ENCODE data around the gene OR2M5.

OR2M5 gene, protein sequence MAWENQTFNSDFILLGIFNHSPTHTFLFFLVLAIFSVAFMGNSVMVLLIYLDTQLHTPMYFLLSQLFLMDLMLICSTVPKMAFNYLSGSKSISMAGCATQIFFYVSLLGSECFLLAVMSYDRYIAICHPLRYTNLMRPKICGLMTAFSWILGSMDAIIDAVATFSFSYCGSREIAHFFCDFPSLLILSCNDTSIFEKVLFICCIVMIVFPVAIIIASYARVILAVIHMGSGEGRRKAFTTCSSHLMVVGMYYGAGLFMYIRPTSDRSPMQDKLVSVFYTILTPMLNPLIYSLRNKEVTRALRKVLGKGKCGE

DNA sequence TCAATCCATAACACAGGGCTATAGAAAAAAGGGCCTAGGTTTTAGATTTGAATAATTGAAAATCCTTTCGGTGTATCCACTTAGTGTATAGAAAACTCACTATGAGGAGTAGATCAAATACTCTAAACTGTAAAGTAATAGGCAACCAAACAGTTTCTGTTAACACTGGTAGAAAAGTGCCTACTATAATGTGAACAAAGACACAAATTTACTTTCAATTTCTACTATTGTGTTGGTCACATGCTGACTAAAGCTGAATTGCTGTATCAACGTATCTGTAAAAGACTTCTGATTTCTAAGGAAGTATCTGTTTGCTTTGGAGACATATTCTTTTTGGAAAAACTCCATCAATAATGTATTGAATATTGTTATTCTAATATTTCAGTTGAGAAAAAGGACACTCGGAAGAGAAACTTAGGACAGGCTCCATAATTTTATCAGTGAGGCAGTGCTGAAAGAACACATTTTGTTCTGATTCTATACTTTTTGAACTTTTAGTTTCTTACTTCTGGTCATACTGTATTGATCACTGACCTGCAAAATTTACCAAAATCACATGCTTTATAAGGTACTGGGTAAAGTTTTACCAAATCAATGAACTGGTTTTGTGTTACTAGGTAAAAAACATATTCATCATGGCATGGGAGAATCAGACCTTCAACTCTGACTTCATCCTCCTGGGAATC lies at the start of gene OR2M5:
Gene OR2M5, plus strand, starts transcription at position 636 of the 686 bp plus-strand sequence. Its CDS starts 0 bp downstream, at position 636.
- DNase-seq = no peak

DNA sequence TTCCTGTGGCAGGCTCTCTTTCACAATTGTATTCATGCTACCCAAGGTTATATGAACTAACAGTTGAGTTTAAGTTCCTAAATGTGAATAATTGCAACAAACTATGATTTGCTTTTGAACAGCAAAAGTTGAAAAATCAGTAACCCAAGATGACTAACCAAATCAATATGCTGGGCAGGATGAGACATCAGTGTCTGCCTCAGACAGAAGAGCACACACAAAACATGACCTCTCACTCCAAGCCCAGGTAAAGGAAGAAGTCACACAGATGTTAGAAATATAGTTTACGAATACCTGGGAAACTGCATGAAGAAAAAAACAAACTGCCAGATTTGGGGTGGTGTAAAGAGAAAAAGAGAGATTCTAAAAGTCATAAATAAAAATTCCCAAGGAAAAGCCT lies 46.4 kb upstream of the OR2M5 start:
- no peak for DNase-seq

DNA sequence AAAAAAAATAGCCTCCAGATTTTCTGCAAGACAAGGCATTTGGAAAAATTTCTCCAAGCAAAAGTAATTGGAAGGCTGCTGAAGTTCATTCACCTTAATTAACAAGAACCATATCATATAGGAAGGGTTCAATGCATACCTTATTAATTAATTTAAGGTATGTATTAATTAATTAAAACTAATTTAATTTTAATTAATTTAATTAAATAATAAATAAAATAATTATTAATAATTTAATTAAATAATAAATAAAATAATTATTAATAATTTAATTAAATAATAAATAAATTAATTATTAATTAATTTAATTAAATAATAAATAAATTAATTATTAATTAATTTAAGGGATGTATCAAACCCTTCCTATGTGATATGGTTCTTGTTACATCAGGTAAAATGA lies 42.1 kb upstream of the OR2M5 start:
- no peak for DNase-seq

DNA sequence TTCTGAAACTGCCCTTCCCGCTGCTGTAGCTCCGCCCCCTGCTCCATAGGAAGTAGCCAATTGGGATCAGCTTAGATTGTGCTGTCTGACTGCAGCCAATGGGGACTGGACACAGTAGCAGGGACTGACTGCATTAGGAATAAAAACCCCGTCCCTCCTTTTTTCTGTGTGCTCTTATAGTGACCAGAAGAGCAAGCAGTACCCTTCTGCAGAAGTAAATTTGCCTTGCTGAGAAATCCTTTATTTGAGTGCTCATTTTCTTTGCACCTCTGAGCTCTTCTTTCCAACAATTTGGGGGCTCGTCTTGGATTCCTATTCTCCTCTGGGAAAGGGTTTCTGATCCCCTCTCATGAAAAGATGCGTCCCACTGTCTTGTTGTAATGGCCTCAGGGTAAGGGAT lies 33.8 kb upstream of the OR2M5 start:
- DNase-seq = no peak

DNA sequence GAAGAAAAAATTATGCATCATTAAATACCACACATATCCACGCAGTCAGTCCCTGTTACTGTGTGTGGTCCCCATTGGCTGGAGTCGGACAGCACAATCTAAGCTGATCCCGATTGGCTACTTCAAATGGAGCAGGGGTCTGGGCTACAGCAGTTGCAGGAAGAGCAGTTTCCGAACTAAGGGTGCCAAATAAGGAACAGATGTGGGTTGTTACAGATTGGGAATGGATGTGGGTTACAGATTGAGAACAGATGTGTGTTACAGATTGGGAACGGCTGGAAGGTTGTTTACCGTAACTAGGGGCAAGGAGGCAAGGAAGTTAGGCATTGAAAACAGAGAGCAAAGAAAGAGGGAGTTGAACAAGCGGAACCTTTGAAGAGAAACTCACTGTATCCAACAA lies 30.1 kb upstream of the OR2M5 start:
- no peak for DNase-seq

DNA sequence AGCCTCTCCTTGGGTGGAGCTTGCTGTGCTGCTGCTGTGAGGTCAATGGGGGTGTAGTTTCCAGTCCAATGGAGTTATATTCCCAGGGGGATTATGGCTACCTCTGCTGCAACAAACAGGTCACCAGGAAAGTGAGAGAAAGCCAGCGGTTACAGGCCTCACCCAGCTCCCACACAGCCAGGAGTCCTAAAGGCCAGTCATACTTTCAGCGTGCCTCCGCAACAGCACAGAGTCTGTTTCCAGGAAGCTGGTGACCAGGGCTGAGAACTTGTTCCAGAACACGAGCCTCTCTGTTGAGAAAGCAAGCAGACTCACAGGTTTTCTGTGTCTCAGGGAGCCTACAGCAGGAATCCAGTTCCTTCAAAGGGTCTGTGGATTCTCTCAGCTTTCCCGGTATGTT lies 17.3 kb upstream of the OR2M5 start:
- DNase-seq = no peak

DNA sequence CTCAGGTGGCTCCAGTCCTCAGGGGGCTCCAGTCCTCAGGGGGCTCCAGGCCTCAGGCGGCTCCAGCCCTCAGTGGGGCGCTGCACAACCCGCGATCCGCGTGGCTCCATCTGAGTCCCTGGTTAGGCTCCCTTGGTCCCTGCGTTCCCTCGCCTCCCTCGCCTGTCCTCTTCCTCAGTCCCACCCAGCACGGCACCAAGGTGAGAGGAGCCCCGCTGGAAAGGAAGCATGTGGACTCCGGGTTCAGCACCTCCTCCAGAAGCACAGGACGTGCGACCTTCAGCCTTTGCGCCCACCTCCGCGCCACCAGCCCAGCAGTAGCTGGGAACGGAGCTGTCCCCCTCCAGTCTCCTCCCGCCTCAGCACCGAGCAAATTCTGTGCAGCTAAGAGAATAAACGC lies 8.1 kb upstream of the OR2M5 start:
- no peak for DNase-seq

DNA sequence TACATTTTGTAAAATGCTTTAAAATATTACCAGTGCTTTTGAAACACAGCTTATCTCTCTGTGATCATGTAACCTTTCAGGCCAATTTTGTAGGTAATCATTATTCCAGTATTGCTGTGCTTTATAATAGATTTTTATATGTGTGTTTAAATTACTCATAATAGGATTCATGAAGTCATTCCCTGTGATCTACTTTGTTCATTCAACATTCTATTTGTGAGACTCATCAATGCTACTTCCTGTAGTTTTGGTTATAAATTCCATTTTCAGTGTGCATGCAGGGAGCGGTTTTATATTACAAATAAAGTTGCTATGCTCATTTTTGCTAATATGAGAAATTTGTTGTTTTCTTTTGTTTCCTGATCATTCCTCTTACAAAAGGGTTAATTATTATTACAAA lies 4.1 kb upstream of the OR2M5 start:
- no peak for DNase-seq

DNA sequence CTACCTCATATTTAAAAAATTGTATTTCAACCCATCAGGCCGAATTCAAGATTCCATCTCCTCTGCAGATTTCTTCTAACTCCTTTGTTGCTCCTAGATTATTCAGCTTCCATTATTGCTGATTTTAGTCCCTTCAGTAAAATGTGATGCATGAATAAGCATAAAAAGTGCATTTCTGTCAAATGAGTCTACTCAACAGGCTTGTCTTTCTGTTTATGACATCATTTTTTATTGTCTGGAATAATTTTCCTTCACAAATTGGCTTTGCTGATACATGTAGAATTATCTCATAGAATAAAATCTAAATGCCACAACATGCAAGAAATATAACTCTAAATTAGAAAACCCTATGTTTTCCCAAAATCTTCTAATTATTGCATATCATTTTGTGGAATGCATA lies 1.6 kb upstream of the OR2M5 start:
- DNase-seq = no peak

DNA sequence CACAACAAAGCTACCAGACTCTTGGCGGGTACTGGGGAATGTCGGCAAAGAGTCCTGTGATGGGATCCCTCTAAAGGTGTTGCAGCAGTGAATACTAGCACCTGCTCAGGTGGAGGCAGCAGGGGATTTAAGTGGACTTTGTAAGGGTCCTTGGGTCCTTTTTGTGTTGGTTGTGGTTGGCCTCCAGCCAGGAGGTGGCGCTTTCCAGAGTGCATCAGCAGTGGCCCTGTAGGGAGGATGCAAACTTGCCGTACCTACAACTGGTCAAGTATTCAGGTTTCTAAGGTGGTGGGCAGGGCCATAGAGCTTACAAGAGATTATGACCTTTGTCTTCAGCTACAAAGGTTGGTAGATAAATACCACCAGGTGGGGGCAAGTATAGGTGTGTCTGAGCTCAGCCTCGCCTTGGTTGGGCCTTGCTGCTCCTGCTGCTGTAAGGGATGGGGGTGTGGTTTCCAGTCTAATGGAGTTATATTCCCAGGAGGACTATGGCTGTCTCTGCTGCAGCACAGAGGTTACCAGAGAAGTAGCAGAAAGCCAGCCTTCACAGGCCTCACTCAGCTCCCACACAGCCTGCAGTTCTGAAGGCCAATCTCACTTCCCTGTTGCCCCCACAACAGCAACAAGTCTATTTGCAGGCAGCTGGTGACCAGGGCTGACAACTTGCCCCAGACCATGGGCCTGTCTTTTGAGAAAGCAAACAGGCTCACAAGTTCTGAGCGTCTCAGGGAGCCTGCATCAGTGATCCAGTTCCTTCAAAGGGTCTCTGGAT lies 7.3 kb downstream of the OR2M5 start:
- peak; percentile 9 for DNase-seq

DNA sequence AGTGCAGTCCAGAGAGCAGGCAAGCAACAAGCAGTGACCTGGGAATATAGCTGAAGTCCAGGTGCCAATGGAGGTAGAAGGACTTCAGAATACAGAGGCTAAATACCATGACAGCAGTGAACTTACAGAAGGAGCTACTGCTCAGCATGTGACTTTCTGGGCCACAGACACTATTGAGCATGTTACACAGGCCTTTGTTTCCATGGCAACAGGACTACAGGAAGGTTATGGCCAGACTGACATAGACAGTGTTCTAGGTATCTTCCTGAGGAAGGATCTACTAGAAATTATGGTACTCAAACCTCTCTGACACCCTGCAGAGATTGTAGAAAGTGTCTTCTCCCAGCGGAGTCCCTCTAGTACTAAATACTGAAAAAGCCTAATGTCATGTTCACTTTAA lies 11.0 kb downstream of the OR2M5 start:
- DNase-seq = no peak

DNA sequence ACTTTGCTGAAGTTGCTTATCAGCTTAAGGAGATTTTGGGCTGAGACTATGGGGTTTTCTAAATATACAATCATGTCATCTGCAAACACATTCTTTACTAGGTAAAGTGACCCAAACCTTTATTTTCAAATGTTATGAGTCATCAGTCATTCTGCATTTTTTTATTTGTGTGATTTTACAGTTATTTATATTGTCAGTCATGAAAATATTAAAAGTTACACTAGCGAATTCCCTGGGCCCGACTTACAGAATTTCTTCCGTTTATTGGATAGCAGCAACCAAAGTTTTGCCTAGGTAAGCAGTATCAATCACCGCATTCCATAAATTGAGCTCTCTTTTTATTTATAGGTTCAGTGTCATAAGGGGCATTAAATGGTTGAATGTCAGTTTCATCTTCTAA lies 13.8 kb downstream of the OR2M5 start:
- DNase-seq = no peak

DNA sequence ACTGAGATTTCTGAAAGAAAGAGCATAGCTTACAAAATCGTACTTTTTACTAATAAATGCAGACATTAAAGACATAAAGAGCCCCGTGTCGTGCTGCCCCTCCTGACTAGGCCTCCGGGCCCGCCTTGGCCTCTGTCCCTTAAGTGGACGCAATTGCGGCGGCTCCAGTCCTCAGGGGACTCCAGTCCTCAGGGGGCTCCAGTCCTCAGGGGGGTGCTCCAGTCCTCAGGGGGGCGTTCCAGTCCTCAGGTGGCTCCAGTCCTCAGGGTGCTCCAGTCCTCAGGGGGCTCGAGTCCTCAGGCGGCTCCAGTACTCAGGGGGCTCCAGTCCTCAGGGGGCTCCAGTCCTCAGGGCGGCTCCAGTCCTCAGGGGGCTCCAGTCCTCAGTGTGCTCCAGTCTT lies 19.1 kb downstream of the OR2M5 start:
- DNase-seq = no peak

DNA sequence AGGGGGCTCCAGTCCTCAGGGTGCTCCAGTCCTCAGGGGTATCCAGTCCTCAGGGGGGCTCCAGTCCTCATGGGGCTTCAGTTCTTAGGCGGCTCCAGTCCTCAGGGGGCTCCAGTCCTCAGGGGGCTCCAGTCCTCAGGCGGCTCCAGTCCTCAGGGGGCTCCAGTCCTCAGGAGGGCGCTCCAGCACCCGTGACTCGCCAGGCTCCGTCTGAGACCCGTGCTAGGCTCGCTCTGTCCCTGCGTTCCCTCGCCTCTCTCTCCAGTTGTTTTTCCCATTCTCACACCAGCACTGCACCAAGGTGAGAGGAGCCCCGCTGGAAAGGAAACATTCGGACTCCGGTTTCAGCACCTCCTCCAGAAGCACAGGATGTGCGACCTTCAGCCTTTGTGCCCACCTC lies 20.2 kb downstream of the OR2M5 start:
- DNase-seq = no peak

DNA sequence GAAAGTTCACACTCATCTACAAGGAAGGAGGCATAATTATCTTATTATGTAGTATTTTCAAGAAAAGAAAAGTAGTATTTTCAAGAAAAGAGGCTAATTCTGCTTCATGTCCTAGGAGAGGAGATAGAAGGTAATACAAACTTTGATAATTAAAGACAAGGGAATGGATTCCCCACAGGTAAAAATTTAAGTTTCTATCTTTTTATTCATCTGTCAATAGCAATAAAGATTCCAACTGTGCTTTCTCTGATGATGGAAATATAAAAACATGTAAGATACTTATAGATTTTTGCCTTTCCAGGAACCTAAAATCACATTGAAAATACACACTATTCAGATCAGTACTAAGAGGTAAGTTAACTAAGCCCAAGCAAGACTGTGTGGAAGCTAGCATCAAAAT lies 29.6 kb downstream of the OR2M5 start, which contains the start of gene OR2M2:
Gene OR2M2, plus strand, starts transcription at position 301 of the 400 bp plus-strand sequence. CDS start 5,165 bp downstream, outside the sequence.
- DNase-seq = no peak

DNA sequence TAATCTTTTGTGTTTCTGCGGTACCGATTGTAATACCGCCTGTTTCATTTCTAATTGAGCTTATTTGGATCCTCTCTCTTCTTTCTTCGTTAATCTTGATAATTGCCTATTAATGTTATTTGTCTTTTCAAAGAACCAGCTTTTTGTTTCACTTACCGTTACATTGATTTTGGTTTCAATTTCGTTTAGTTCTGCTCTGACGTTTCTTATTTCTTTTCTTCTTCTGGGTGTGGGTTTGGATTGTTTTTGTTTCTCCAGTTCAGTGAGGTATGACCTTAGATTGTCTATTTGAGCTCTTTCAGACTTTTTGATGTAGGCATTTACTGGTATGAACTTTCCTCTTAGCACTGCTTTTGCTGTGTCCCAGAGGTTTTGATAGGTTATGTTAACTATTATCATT lies 39.0 kb downstream of the OR2M5 start:
- no peak for DNase-seq

DNA sequence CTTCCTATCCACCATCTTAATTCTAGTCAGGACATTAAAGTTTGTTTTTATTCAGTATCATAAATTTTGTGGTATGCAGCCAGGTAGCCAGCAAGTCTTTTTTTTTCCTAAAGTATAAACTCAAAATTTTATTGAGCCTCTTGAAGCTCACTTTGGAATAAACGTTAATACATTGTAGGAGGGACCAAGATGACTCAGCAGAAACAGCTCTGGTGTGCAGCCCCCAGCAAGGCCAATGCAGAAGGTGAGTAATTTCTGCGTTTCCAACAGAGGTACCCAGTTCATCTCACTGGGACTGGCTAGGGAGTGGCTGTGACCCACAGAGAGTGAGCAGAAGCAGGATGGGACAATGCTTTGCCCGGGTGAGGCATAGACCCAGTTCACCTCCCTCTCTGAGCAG lies 42.4 kb downstream of the OR2M5 start:
- DNase-seq = no peak

DNA sequence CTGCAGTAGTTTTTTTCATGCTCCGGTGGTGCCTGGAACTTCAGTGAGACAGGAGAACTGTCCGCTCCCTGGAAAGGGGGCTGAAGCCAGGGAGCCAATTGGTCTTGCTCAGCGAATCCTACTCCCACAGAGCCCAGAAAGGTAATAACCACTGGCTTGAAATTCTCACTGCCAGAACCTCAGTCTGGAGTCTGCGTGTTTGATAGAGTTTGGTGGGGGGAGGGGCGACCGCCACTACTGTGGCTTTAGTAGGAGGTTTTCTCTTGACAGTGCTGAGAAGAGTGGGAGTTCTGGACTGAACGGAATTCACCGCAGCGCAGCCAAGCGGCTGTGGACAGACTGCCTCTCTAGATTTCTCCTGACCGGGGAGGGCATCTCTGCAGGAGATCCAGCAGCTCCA lies 44.1 kb downstream of the OR2M5 start:
- DNase-seq = no peak

DNA sequence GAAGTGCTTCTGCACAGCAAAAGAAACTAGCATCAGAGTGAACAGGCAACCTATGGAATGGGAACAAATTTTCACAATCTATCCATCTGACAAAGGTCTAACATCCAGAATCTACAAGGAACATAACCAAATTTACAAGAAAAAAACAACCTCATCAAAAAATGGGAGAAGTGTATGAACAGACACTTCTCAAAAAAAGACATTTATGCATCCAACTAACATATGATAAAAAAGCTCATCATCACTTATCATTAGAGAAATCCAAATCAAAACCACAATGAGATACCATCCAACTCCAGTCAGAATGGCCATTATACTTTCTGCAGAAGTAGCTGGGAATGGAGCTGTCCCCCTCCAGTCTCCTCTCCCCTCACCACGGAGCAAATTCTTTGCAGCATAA lies 49.2 kb downstream of the OR2M5 start:
- DNase-seq = no peak

Data from NCI-H1436 (cell line).